Activated CD8-positive, alpha-beta T cell treated with anti-CD3 and anti-CD28 coated beads, Interleukin-2, amount 10 ng/mL, durations not matched to agents 7 days and 5 days (primary cell): ENCODE results near the gene VSTM2B. TPM values are rescaled to one million over a fixed set of nuclear protein-coding genes. Genes with fewer than 3 reads are reported as not detected.

Source experiments
- ATAC-seq: fragments of 150-1000 bp; cut with Tn5 transposase; one replicate; pipeline ENCODE4 v1.10.0; 2021; ENCODE audit warnings: moderate library complexity
- CTCF ChIA-PET: fragments of 350-600 bp; sonication (Branson Sonifier 250); formaldehyde crosslinking; loops from one replicate; lab custom pipeline; 2021; ENCODE audit warnings: antibody characterized with exemption; lab: Charles Lee
- POLR2A ChIA-PET: fragments of 350-600 bp; sonication (Branson Sonifier 250); formaldehyde crosslinking; loops from one replicate; lab custom pipeline; 2021; ENCODE audit warnings: antibody characterized with exemption; lab: Charles Lee
- DNase-seq: peaks from one replicate; pipeline ENCODE4 v3.0.0-alpha.2; 2020
- H3K27ac Mint-ChIP-seq: one replicate; pipeline ENCODE4 v1.8.0; 2021; ENCODE audit warnings: mild to moderate bottlenecking, mixed read lengths
- H3K27me3 Mint-ChIP-seq: one replicate; pipeline ENCODE4 v1.8.0; 2021; ENCODE audit warnings: low read depth, mixed read lengths
- H3K36me3 Mint-ChIP-seq: one replicate; pipeline ENCODE4 v1.8.0; 2021; ENCODE audit warnings: low read depth, mixed read lengths
- H3K4me1 Mint-ChIP-seq: one replicate; pipeline ENCODE4 v1.8.0; 2021; ENCODE audit warnings: low read depth, mixed read lengths
- H3K4me3 Mint-ChIP-seq: one replicate; pipeline ENCODE4 v1.8.0; 2021; ENCODE audit warnings: mild to moderate bottlenecking, mixed read lengths
- H3K9me3 Mint-ChIP-seq: one replicate; pipeline ENCODE4 v1.8.0; 2022; ENCODE audit warnings: mixed read lengths; ENCODE audit not compliant: insufficient read depth
- total RNA-seq, 2 experiments: library from RNA; stranded (reverse); gene quantifications; one replicate each; pipeline ENCODE4 v1.2.3, GENCODE V29; 2021

VSTM2B gene
- total RNA-seq, 2 experiments from 2014 or later = not detected

DNA sequence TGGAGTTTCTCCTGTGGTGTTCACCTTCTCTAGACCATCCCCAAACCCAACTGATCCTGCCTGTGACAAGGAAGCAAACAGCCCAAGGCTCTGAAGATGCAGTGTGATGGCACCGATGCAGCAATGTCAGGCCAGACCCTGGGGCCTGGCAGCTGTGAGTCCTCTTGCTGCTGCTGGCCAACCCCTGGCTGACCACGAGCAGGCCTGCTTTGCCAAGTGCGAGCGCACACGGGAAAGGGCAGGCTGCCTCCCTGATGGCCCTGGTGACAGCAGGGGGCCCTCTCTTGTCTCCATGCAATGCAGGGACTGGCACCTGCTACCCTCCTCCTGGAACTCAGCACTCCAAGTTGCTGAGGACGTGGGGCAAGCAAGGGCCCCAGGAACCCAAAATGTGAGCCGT, 5.4 kb upstream of the VSTM2B start:
- DNase-seq (no peak), ATAC-seq (no peak)
- H3K27ac Mint-ChIP-seq = no peak overlapping the region
- H3K4me3 Mint-ChIP-seq = no peak overlapping the region
- H3K4me1 Mint-ChIP-seq = peaks cover 2% of the 10 kb centered on the region
- no peaks in the 10 kb centered on the region for H3K9me3 Mint-ChIP-seq
- ChIA-PET CTCF (no interaction called here), POLR2A (no interaction called here)
- H3K36me3 Mint-ChIP-seq = no peaks in the 10 kb centered on the region
- H3K27me3 Mint-ChIP-seq = peaks cover 26% of the 10 kb centered on the region

DNA sequence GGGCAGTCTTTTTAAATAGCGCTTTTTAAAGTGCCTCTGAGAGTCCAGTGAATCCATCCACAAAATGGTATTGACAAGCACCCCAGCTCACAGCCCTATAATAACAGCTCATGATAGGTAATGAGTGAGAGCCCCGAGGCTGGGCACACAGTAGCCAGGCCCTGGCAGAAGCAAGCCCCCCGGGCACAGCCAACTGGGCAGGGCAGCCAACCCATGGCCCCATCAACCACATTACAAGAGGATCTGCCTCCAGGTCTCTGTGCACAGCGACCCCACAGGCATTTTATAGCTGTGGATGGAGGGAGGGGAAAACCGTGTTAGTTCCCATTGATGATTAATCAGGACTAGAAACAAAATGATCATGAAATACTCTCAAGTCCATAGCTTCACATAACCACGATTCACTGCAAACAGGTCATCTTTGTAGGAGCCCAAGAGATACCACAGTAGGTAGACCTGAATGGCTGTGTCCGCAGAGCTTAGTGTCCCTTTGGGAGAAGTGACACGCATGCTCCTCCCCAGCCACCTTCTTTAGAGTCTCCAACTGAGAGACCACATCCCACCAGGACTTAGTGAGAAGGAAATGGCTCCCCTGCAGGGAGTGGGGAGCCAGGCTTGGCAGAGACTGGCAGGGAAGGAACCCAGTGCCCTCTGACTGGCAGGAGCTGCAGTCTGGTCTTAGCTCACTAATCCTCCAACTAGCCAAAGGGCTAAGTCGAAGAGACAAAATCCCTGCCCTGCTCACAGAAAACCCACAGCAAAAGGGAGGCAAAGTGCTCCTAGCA, 4.3 kb upstream of the VSTM2B start:
- H3K4me3 Mint-ChIP-seq = no peak overlapping the region
- H3K9me3 Mint-ChIP-seq = no peaks in the 10 kb centered on the region
- ChIA-PET POLR2A (interaction anchor here (0.6 kb wide), 1 partner anchor 85 kb away, joined by 3 read pairs; the partner anchor contains the start of gene POP4), CTCF (interaction anchor here (1.3 kb wide), 1 partner anchor 9 kb away, joined by 3 read pairs; no protein-coding TSS in a partner anchor)
- peaks cover 5% of the 10 kb centered on the region for H3K4me1 Mint-ChIP-seq
- peaks cover 29% of the 10 kb centered on the region for H3K27me3 Mint-ChIP-seq
- ATAC-seq (no peak), DNase-seq (no peak)
- H3K36me3 Mint-ChIP-seq = no peaks in the 10 kb centered on the region
- no peak overlapping the region for H3K27ac Mint-ChIP-seq

GRCh38 chr19:29523568-29523967, 2.2 kb upstream of the VSTM2B start:
- Mint-ChIP-seq H3K9me3 (no peaks in the 10 kb centered on the region), H3K27ac (no peak overlapping the region), H3K4me1 (peaks cover 15% of the 10 kb centered on the region), H3K27me3 (peaks cover 44% of the 10 kb centered on the region), H3K4me3 (no peak overlapping the region), H3K36me3 (no peaks in the 10 kb centered on the region)
- ATAC-seq = no peak
- ChIA-PET CTCF (no interaction called here), POLR2A (no interaction called here)
- DNase-seq = no peak

DNA sequence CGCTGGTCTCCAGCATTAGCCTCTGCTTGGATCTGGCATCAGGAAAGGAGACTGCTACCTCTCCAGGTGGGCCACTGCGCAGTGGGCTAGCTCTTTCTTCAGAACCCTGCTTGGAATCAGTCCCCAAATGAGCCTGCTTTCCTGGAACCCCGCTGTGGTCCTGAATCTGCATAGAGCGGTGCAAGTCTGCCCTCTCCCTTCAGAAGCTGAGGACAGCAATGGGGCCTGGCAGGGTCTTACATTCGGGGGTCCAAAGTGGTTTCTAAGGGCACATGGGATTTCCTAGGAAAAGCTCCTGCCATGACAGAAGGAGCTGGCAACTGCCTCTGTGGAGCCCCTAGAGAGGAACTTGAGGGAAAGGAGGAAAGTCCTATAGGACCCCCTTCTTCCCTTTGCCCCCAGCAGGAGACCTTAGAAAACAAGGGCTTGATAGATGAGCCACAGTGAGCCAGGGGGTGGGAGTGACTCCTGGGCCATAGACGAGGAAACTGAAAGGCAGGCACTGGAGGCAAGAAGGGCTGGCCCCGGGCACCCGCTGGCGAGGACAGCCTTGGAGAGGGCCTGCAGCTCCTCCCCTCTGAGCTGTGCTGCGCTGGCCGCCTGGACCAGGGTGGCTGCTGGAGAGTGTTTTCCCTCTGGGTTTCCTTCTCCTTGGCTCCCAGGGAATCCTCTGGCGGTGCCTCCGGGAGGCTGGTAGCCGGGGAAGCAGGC, 1.4 kb upstream of the VSTM2B start:
- ATAC-seq (no peak), DNase-seq (no peak)
- peaks cover 50% of the 10 kb centered on the region for H3K27me3 Mint-ChIP-seq
- peaks cover 21% of the 10 kb centered on the region for H3K4me1 Mint-ChIP-seq
- H3K27ac Mint-ChIP-seq = no peak overlapping the region
- no peaks in the 10 kb centered on the region for H3K36me3 Mint-ChIP-seq
- CTCF ChIA-PET = no interaction called here
- POLR2A ChIA-PET = no interaction called here
- no peak overlapping the region for H3K4me3 Mint-ChIP-seq
- no peaks in the 10 kb centered on the region for H3K9me3 Mint-ChIP-seq

GRCh38 chr19:29524912-29525831, 622 bp upstream of the VSTM2B start:
- Mint-ChIP-seq H3K36me3 (no peaks in the 10 kb centered on the region), H3K4me1 (peaks cover 26% of the 10 kb centered on the region), H3K27ac (no peak overlapping the region), H3K27me3 (peaks cover 55% of the 10 kb centered on the region), H3K4me3 (peak overlapping the region; percentile 34), H3K9me3 (no peaks in the 10 kb centered on the region)
- DNase-seq = no peak
- no peak for ATAC-seq
- CTCF ChIA-PET = no interaction called here
- POLR2A ChIA-PET = no interaction called here

DNA sequence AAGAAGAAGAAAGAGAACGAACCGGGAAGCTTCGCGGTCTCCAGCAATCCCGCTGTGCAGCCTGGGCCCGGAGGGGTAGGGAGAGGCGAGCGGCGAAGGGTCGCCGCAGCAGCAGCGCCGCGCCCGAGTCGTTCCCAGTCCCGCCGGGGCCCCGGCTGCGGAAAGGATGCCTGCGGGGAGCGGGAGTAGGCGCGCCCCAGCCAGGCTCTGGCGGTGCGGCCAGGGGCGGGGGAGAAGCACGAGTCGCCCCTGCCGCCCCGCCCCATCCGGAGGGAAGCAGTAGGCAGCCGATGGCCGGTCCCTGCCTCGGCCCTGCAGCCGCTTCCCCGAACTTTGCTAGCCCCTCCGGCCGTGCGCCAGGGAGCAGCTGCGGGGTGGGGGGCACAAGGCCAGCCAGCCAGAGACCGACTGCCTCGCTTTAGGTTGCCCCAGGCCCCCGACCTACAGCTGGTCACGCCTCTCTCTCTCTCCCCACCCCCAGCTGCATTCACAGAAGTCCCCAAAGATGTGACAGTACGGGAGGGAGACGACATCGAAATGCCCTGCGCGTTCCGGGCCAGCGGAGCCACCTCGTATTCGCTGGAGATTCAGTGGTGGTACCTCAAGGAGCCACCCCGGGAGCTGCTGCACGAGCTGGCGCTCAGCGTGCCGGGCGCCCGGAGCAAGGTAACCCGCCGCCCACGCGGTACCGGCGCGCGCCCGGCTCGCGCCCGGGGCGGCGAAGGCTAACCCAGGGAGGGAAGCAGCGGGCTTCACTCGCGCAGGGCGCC, 1.1 kb downstream of the VSTM2B start:
- Mint-ChIP-seq H3K27ac (no peak overlapping the region), H3K27me3 (peaks cover 67% of the 10 kb centered on the region), H3K4me3 (peak overlapping the region; percentile 25), H3K4me1 (peaks cover 29% of the 10 kb centered on the region), H3K9me3 (no peaks in the 10 kb centered on the region), H3K36me3 (no peaks in the 10 kb centered on the region)
- ATAC-seq = no peak
- POLR2A ChIA-PET = interaction anchor here (1.1 kb wide), 1 partner anchor 79 kb away, joined by 3 read pairs; the partner anchor contains the start of gene POP4
- no peak for DNase-seq
- CTCF ChIA-PET = interaction anchor here (0.8 to 1.0 kb wide), 2 partner anchors 61 to 201 kb away, joined by 3 read pairs; no protein-coding TSS in a partner anchor

DNA sequence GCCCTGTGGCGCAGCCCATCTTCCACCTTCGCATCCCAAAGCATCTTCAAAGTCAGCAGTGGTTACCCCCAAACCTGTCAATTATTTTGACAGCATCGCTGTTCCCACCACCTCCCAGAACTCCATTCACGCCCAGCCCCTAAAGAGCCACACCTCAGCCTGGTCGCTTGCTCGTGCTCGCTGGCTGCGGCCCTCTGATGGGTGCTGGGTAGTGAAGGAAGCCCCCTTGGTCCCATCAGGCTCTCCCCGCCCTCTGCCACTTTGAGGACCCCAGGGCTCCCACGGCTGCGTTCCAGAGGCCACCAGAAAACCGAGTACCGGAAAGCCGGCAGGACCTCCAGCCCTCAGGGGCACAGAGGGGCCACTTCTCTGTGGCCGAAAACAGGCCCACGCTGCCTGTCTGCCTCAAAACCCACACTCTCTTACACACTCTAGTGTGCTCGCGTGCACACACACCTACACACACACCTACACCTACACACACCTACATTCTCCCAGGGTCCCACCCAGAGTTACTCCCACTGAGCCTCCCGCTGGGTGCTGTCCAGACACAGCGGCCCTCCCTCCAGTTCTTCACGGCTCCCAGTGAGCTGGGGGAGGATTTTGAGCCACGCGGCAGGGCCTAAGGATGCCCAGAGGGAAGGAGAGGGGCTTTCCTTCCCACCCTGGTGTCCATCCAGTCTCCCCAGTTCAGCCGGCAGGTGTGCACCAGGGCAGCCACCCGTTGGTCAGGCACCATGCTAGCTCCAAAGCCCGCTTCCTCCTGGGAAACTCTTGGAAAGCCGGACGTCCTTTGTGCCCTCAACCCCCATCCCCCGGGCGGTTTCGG, 1.9 kb downstream of the VSTM2B start:
- Mint-ChIP-seq H3K27me3 (peaks cover 72% of the 10 kb centered on the region), H3K36me3 (no peaks in the 10 kb centered on the region), H3K9me3 (no peaks in the 10 kb centered on the region), H3K4me1 (peaks cover 29% of the 10 kb centered on the region), H3K4me3 (peak overlapping the region; percentile 50), H3K27ac (no peak overlapping the region)
- DNase-seq (no peak), ATAC-seq (no peak)
- POLR2A ChIA-PET = interaction anchor here (1.1 kb wide), 1 partner anchor 78 kb away, joined by 3 read pairs; the partner anchor contains the start of gene POP4
- CTCF ChIA-PET = interaction anchor here (0.6 to 1.8 kb wide), 7 partner anchors 9 to 791 kb away, joined by 3 to 8 read pairs (median 4); no protein-coding TSS in a partner anchor

DNA sequence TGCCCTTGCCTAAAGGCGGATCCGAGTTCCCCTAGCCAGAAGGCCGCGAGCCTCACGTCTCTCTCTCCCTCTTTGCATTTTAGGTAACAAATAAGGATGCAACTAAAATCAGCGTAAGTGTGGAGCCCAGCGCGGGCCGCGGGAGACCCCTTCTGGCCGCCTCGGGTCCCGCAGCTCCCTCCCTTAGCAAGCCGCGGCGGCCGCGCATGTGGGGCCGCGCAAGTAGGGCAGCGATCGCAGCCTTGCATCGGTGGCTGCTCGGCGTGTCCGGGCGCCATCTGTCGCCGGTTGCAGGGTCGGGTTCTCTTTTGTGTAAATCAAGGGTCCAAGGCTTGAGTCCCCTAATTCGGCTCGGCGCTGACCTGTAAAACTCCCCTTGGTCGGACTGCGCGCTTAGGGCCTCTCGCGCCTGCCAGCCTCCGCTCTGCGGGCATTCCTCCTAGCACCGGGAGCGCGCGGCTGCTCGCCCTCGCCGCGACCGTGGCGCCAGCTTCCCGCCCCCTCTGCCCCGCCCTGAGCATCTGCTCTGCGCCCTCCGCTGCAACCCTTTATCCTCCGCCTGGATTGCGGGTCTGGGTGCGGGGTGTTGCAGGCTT, 2.7 kb downstream of the VSTM2B start:
- no peaks in the 10 kb centered on the region for H3K9me3 Mint-ChIP-seq
- no peak overlapping the region for H3K27ac Mint-ChIP-seq
- ATAC-seq = peak; percentile 87
- H3K4me1 Mint-ChIP-seq = peaks cover 29% of the 10 kb centered on the region
- POLR2A ChIA-PET = interaction anchor here (1.0 kb wide), 1 partner anchor 78 kb away, joined by 3 read pairs; the partner anchor contains the start of gene POP4
- peak overlapping the region; percentile 50 for H3K4me3 Mint-ChIP-seq
- DNase-seq = peak; percentile 79
- CTCF ChIA-PET = interaction anchor here (0.6 to 1.8 kb wide), 6 partner anchors 8 to 792 kb away, joined by 3 to 8 read pairs (median 4); no protein-coding TSS in a partner anchor
- no peaks in the 10 kb centered on the region for H3K36me3 Mint-ChIP-seq
- H3K27me3 Mint-ChIP-seq = peaks cover 65% of the 10 kb centered on the region

DNA sequence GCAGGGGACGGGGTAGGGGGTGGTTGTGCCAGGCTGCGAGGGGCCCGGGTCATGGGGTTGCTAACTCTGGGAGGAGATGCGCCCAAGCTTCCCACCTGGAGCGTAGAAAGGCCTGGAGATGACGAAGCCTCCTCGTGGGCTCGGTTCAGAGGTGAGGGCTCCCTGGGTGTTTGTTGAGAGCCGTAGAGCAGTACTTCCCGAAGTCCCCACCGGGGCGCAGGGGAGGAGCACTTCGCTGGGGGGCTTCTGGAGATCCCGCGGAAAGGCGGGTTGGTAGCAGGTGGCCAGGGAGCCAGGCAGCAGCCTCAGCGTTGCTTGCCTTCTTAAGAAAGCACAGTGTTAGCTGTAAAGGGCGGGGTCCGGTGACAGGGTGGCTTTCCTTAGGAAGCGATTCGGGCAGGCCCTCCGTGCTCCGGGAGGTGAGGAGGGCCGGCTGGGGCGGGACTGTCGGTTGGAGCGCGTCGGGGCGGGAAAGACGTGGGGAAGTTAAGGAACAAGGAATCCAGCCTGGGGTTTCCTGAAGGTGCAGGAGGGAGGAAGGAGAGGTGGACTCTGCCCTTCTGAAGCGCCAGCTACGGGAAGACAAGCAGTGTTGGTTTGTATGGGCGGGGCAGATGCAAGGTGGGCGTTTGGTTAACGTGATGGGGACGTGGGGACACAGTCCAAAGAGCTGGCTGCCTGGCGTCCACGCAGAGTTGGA, 3.3 kb downstream of the VSTM2B start:
- CTCF ChIA-PET = interaction anchor here (1.4 to 1.8 kb wide), 3 partner anchors 8 to 61 kb away, joined by 5 to 8 read pairs (median 6); no protein-coding TSS in a partner anchor
- Mint-ChIP-seq H3K36me3 (no peaks in the 10 kb centered on the region), H3K4me3 (peak overlapping the region; percentile 34), H3K9me3 (no peaks in the 10 kb centered on the region), H3K4me1 (peaks cover 29% of the 10 kb centered on the region), H3K27ac (no peak overlapping the region), H3K27me3 (peaks cover 59% of the 10 kb centered on the region)
- DNase-seq = no peak
- no peak for ATAC-seq
- POLR2A ChIA-PET = interaction anchor here (1.0 kb wide), 1 partner anchor 77 kb away, joined by 3 read pairs; the partner anchor contains the start of gene POP4
